Gastrocnemius medialis (tissue), 4 donors: ENCODE measurements around the gene KIF16B. TPM values are rescaled to one million over a fixed set of nuclear protein-coding genes. Genes with fewer than 3 reads are reported as not detected.

Source experiments
- ATAC-seq, 2 donors: fragments of 150-250 bp; one replicate each; pipeline ENCODE4 v1.9.1; 2016
- DNase-seq, 2 donors: peaks; one replicate each; pipeline ENCODE4 v3.0.0-alpha.2; 2019
- H3K27ac ChIP-seq, 4 donors: fragments of 200-600 bp; sonication (generic); 1 replicate in 1 of 4; 2 replicates in 3 of 4; pipeline ENCODE4 v1.5.1; 2016 to 2018; ENCODE audit warnings: mild to moderate bottlenecking in 2 of 4, moderate library complexity in 1 of 4
- H3K27me3 ChIP-seq, 3 donors: fragments of 200-600 bp; sonication (generic) in 2 of 3; 1 replicate in 1 of 3; 2 replicates in 2 of 3; pipeline versions ENCODE4 v1.5.1 to v1.6.0; 2016 to 2019; ENCODE audit warnings: mild to moderate bottlenecking in 1 of 3, moderate library complexity in 1 of 3
- H3K36me3 ChIP-seq, 2 donors: fragments of 200-600 bp; sonication (generic) in 1 of 2; one replicate each; pipeline ENCODE4 v1.5.1; 2017 to 2018
- H3K4me1 ChIP-seq, 2 donors: fragments of 200-600 bp; sonication (generic) in 1 of 2; one replicate each; pipeline ENCODE4 v1.5.1; 2016 to 2017; ENCODE audit warnings: mild to moderate bottlenecking in 2 of 2
- H3K4me3 ChIP-seq, 4 donors: fragments of 200-600 bp; sonication (generic) in 3 of 4; 1 replicate in 1 of 4; 2 replicates in 3 of 4; pipeline ENCODE4 v1.5.1; 2016 to 2019; ENCODE audit warnings: mild to moderate bottlenecking in 2 of 4
- H3K9me3 ChIP-seq, 3 donors: fragments of 200-600 bp; sonication (generic) in 2 of 3; 1 replicate in 1 of 3; 2 replicates in 2 of 3; pipeline ENCODE4 v1.5.1; 2016 to 2019
- CTCF ChIP-seq, 5 experiments: fragments of 450-650 bp in 3 of 5; fragments of 200-600 bp in 2 of 5; sonication (generic) in 2 of 5; IDR thresholded peaks in 4 of 5; conservative IDR thresholded peaks in 1 of 5; 1 replicate in 4 of 5; 2 replicates in 1 of 5; pipeline ENCODE4 v1.5.1; 2016 to 2019; ENCODE audit warnings: antibody characterized with exemption in 5 of 5, mild to moderate bottlenecking in 3 of 5, moderate library complexity in 3 of 5
- POLR2A ChIP-seq, 2 donors: fragments of 450-650 bp; IDR thresholded peaks; one replicate each; pipeline ENCODE4 v1.6.1; 2017; ENCODE audit warnings: antibody characterized with exemption in 2 of 2, mild to moderate bottlenecking in 2 of 2, moderate library complexity in 2 of 2
- in situ Hi-C, 4 donors: fragments of 200-750 bp; cut with MboI; loops; one replicate each; pipeline versions ENCODE4 v1.15.0 to v1.8.0; 2017; ENCODE audit warnings: low sequenced_read_pairs in 4 of 4
- intact Hi-C: fragments of 100-400 bp; cut with DNase I; formaldehyde crosslinking; loops from one replicate; pipeline ENCODE4 v1.15.1; 2023; ENCODE audit warnings: low total_unique reads
- total RNA-seq, 4 donors: library from RNA; depleted of rRNA; stranded (reverse); fragments of >200 nt; gene quantifications; one replicate each; pipeline versions ENCODE4 v1.1.0 to v1.2.3, GENCODE V29; 2016

The KIF16B gene
- total RNA-seq, 4 donors from 2014 or later: 13.4 to 23.9 (median 20.0) TPM

- Histone ChIP-seq H3K27me3 (no peaks in the 10 kb centered on the region), H3K27ac (no peak overlapping the region), H3K4me1 (no peaks in the 10 kb centered on the region), H3K4me3 (no peak overlapping the region), H3K36me3 (peaks cover 0 to 5% of the 10 kb centered on the region in 2 donors), H3K9me3 (no peaks in the 10 kb centered on the region)
- DNase-seq (no peak), ATAC-seq (no peak)
- no peak for TF ChIP-seq POLR2A (IDR thresholded peaks at IDR 0.05)
- TF ChIP-seq CTCF (IDR thresholded peaks at IDR 0.05 in 4 of 5, conservative IDR thresholded peaks at IDR 0.05 in 1 of 5): no peak
- in situ Hi-C loops (no loop called here), intact Hi-C loops (no loop called here)
Measured at GRCh38 chr20:16272780-16273360, 300.4 kb downstream of the KIF16B start.

DNA sequence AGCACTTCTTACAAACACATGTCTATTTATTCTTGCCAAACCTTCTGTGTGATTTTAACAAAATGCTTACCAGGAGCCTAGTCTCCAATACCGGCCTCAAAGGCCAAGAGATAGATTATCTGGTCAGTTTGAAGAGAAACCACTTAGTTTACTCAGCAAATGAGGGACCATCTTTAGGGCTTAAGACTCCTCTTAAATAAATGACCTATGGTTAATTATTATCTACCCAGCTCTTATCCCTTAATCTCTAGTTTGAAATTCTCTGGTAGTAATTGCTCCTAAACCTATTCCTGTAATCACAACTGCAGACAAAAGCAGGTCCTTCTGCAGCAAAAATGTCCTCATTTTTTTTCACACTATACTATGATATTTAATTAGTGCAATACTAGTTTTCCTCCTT lies 301.8 kb downstream of the KIF16B start:
- in situ Hi-C loops: no loop called here
- H3K27me3 ChIP-seq: no peaks in the 10 kb centered on the region
- no peak overlapping the region for H3K27ac ChIP-seq
- H3K9me3 ChIP-seq: no peaks in the 10 kb centered on the region
- no peak for ATAC-seq
- DNase-seq: no peak
- H3K4me3 ChIP-seq: no peak overlapping the region
- TF ChIP-seq POLR2A (IDR thresholded peaks at IDR 0.05) (no peak), CTCF (IDR thresholded peaks at IDR 0.05 in 4 of 5, conservative IDR thresholded peaks at IDR 0.05 in 1 of 5) (no peak)
- H3K36me3 ChIP-seq: peaks cover 0 to 5% of the 10 kb centered on the region in 2 donors
- H3K4me1 ChIP-seq: no peaks in the 10 kb centered on the region
- intact Hi-C loops: no loop called here

DNA sequence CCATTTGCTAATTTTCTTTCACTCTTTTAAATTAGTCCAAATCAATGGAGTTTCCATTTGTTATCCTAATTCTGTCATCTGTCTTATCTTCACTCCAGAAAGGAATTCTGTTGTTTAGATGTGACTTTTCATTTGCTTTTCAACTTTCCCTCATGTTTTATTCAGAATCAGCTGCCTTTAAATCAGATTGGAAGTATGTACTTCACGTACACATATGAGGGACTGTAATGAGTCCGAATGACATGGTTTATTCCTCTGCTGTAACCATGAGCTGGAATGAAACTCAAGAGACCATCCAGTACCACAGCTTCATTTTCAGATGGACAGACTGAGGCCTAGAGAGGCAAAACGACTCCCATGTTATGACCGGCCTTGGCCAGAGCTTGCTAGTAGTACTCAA lies 302.3 kb downstream of the KIF16B start:
- Histone ChIP-seq H3K4me3 (no peak overlapping the region), H3K4me1 (no peaks in the 10 kb centered on the region), H3K9me3 (no peaks in the 10 kb centered on the region), H3K27ac (no peak overlapping the region), H3K27me3 (no peaks in the 10 kb centered on the region), H3K36me3 (peaks cover 0 to 5% of the 10 kb centered on the region in 2 donors)
- intact Hi-C loops: no loop called here
- TF ChIP-seq POLR2A (IDR thresholded peaks at IDR 0.05) (no peak), CTCF (IDR thresholded peaks at IDR 0.05 in 4 of 5, conservative IDR thresholded peaks at IDR 0.05 in 1 of 5) (no peak)
- in situ Hi-C loops: no loop called here
- no peak for ATAC-seq
- no peak for DNase-seq

GRCh38 chr20:16270314-16270931 lies 302.8 kb downstream of the KIF16B start:
- no peak for ATAC-seq
- in situ Hi-C loops: no loop called here
- no peak for DNase-seq
- H3K4me3 ChIP-seq: no peak overlapping the region
- H3K27me3 ChIP-seq: no peaks in the 10 kb centered on the region
- intact Hi-C loops: no loop called here
- no peaks in the 10 kb centered on the region for H3K9me3 ChIP-seq
- TF ChIP-seq POLR2A (IDR thresholded peaks at IDR 0.05): no peak
- no peak for TF ChIP-seq CTCF (IDR thresholded peaks at IDR 0.05 in 4 of 5, conservative IDR thresholded peaks at IDR 0.05 in 1 of 5)
- H3K4me1 ChIP-seq: no peaks in the 10 kb centered on the region
- no peak overlapping the region for H3K27ac ChIP-seq
- H3K36me3 ChIP-seq: peaks cover 0 to 5% of the 10 kb centered on the region in 2 donors
